K562 (cell line): Measurements from ENCODE around the gene SORCS2. TPM values are rescaled to one million over a fixed set of nuclear protein-coding genes. Genes with fewer than 3 reads are reported as not detected.

Experiments
- ATAC-seq: fragments of 200-7000 bp; cut with Tn5 transposase; 3 replicates; pipeline ENCODE4 v1.9.1; 2020; ENCODE audit warnings: moderate library complexity
- BruUV-seq: library from RNA; stranded (reverse); fragments of 400-500 nt; replicated peaks from 2 replicates; lab custom pipeline; 2021; lab: Mats Ljungman, UMichigan
- CTCF ChIA-PET: fragments of 300-600 bp; formaldehyde crosslinking; extraction: SDS; loops from one replicate; lab custom pipeline; 2021; ENCODE audit warnings: low intra/inter-chr PET ratio; lab: Yijun Ruan, JAX
- POLR2A ChIA-PET: fragments of 300-600, 350-650 bp; sonication (Branson Sonifier 250); formaldehyde crosslinking; extraction: SDS; loops from one replicate; lab custom pipeline; 2021; ENCODE audit warnings: antibody characterized with exemption, inconsistent platforms; lab: Yijun Ruan, JAX
- DNase-seq, 4 experiments: peaks; one replicate each; pipeline versions ENCODE4 v3.0.0 to v3.0.0-alpha.2; 2011 to 2018; ENCODE audit warnings: low spot score in 3 of 4, mixed read lengths in 3 of 4; ENCODE audit errors: extremely low read depth in 1 of 4
- FAIRE-seq: peaks from 2 replicates; lab custom pipeline; 2011; peaks lifted over from hg19 to GRCh38; lab: Jason Lieb, UNC
- H2AFZ ChIP-seq: 2 replicates; pipeline ENCODE4 v1.6.0; 2011; ENCODE audit warnings: low read depth, low read length, control low read depth, inconsistent platforms
- H3K27ac ChIP-seq: fragments of 200-600 bp; 3 replicates; pipeline ENCODE4 v1.8.0; 2011; ENCODE audit warnings: low read depth, mild to moderate bottlenecking, control low read depth, inconsistent platforms, low read length, moderate library complexity, mixed read lengths; ENCODE audit errors: extremely low read depth
- H3K27me3 ChIP-seq, 2 experiments: fragments of 300-600 bp in 1 of 2; 2 replicates in 1 of 2; 3 replicates in 1 of 2; pipeline versions ENCODE4 v1.6.0 to v1.8.0; 2011; ENCODE audit warnings: inconsistent platforms in 2 of 2, low read length in 2 of 2, mild to moderate bottlenecking in 1 of 2, mixed read lengths in 1 of 2, moderate library complexity in 1 of 2; ENCODE audit not compliant: control insufficient read depth in 2 of 2, insufficient read depth in 2 of 2
- H3K36me3 ChIP-seq: fragments of 300-600 bp; 3 replicates; pipeline ENCODE4 v1.8.0; 2011; ENCODE audit warnings: mild to moderate bottlenecking, low read length, inconsistent platforms; ENCODE audit not compliant: control insufficient read depth, insufficient read depth
- H3K4me1 ChIP-seq, 2 experiments: fragments of 200-600 bp in 1 of 2; replicated peaks in 1 of 2; 2 replicates in 1 of 2; 3 replicates in 1 of 2; pipeline versions ENCODE4 v1.5.1 to v1.8.0; 2011; ENCODE audit warnings: inconsistent platforms in 2 of 2, low read length in 2 of 2, mild to moderate bottlenecking in 1 of 2, mixed read lengths in 1 of 2, moderate library complexity in 1 of 2; ENCODE audit not compliant: control insufficient read depth in 2 of 2, insufficient read depth in 2 of 2
- H3K4me2 ChIP-seq: 2 replicates; pipeline ENCODE4 v1.6.1; 2011; ENCODE audit warnings: low read length, control low read depth, inconsistent platforms, mixed read lengths; ENCODE audit not compliant: insufficient read depth
- H3K4me3 ChIP-seq: fragments of 200-600 bp; sonication (generic), shearing (Covaris generic); 2 replicates; pipeline ENCODE4 v1.5.1; 2016; ENCODE audit warnings: control low read depth, inconsistent platforms
- H3K79me2 ChIP-seq: fragments of 200-600 bp; 3 replicates; pipeline ENCODE4 v1.8.0; 2011; ENCODE audit warnings: low read length, inconsistent platforms; ENCODE audit not compliant: control insufficient read depth, insufficient read depth
- H3K9ac ChIP-seq, 2 experiments: 2 replicates each; pipeline versions ENCODE4 v1.6.0 to v1.6.1; 2011; ENCODE audit warnings: low read depth in 2 of 2, low read length in 2 of 2, control low read depth in 1 of 2, inconsistent platforms in 1 of 2, mild to moderate bottlenecking in 1 of 2, mixed read lengths in 1 of 2; ENCODE audit not compliant: insufficient read depth in 1 of 2
- H3K9me1 ChIP-seq: one replicate; pipeline ENCODE4 v1.6.0; 2011; ENCODE audit warnings: inconsistent platforms, mild to moderate bottlenecking, low read length, moderate library complexity; ENCODE audit not compliant: control insufficient read depth, insufficient read depth
- H3K9me3 ChIP-seq: replicated peaks from 2 replicates; pipeline ENCODE4 v1.5.1; 2011; ENCODE audit warnings: low read depth, low read length, inconsistent platforms; ENCODE audit not compliant: control insufficient read depth, insufficient read depth
- H4K20me1 ChIP-seq: replicated peaks from 2 replicates; pipeline ENCODE4 v1.6.1; 2011; ENCODE audit warnings: low read length, inconsistent platforms, mixed read lengths; ENCODE audit not compliant: control insufficient read depth, insufficient read depth
- CREM ChIP-seq: IDR thresholded peaks from 2 replicates; pipeline ENCODE4 v1.6.1; 2014; ENCODE audit warnings: antibody characterized with exemption, low read depth
- CSDE1 ChIP-seq, 2 experiments: fragments of 450-650 bp; IDR thresholded peaks; 2 replicates each; pipeline ENCODE4 v1.6.1; 2016; ENCODE audit warnings: mild to moderate bottlenecking in 1 of 2
- ELF4 ChIP-seq: fragments of 450-650 bp; formaldehyde crosslinking; IDR thresholded peaks from 2 replicates; pipeline ENCODE4 v1.4.0; 2022; ENCODE audit warnings: missing genetic modification characterization
- RBBP5 ChIP-seq: fragments of 200-600 bp; sonication (generic); IDR thresholded peaks from 2 replicates; pipeline ENCODE4 v1.6.1; 2012; ENCODE audit warnings: borderline replicate concordance, mild to moderate bottlenecking, low read length, control low read depth, inconsistent platforms; ENCODE audit not compliant: insufficient read depth, poor library complexity, severe bottlenecking
- RBM39 ChIP-seq: fragments of 200-400 bp; formaldehyde crosslinking; optimal IDR thresholded peaks from 2 replicates; pipeline ENCODE3; 2018; ENCODE audit warnings: low read depth, low read length
- TEAD4 ChIP-seq, 2 experiments: sonication (generic) in 1 of 2; formaldehyde crosslinking in 1 of 2; IDR thresholded peaks; 2 replicates each; pipeline versions ENCODE4 v1.6.1 to v1.8.0; 2012 to 2022; ENCODE audit warnings: borderline replicate concordance in 1 of 2, inconsistent platforms in 1 of 2, low read length in 1 of 2, mild to moderate bottlenecking in 1 of 2, missing genetic modification reagents in 1 of 2
- U2AF1 ChIP-seq: fragments of 200-400 bp; formaldehyde crosslinking; optimal IDR thresholded peaks from 2 replicates; pipeline ENCODE3; 2017; ENCODE audit warnings: mild to moderate bottlenecking, low read depth, low read length, moderate library complexity
- ZFP1 ChIP-seq: fragments of 450-650 bp; formaldehyde crosslinking; IDR thresholded peaks from 2 replicates; pipeline ENCODE4 v1.4.0; 2020; ENCODE audit warnings: mild to moderate bottlenecking, mixed read lengths
- ZKSCAN3 ChIP-seq: fragments of 250-450 bp; sonication (Bioruptor Pico); IDR thresholded peaks from 2 replicates; pipeline ENCODE4 v1.4.0; 2020
- WGBS: fragments of 100-300 bp; shearing (Covaris generic); methylation state at CpG from one replicate; pipeline ENCODE4 v1.1.6; 2016; ENCODE audit warnings: low coverage, mixed read lengths; ENCODE audit not compliant: insufficient coverage; ENCODE audit errors: missing lambda C conversion rate; 5-methylcytosine and 5-hydroxymethylcytosine counted together
- in situ Hi-C: fragments of 300-500 bp; cut with MboI; formaldehyde crosslinking; loops from 4 replicates; pipeline ENCODE4 v1.15.0; 2018; ENCODE audit warnings: inconsistent platforms, mixed read lengths
- intact Hi-C: fragments of 100-400 bp; cut with micrococcal nuclease; formaldehyde crosslinking; loops from 2 replicates; pipeline ENCODE4 v1.14.2; 2022
- polyA plus RNA-seq, 8 experiments: library from polyadenylated mRNA; depleted of rRNA in 4 of 8; stranded (reverse) in 5 of 8; unstranded in 3 of 8; fragments of >200 nt; fragmentation: Nextera tagmentation in 2 of 8; fragmentation: Illumina TruSeq in 1 of 8; extraction: Ambion mirVana in 2 of 8; extraction: Trizol in 1 of 8; gene quantifications; 2 replicates each; pipeline versions ENCODE4 v1.2.1 to v1.2.3, GENCODE V29; 2011 to 2014; ENCODE audit warnings: inconsistent platforms in 1 of 8, missing spikeins in 1 of 8
- total RNA-seq, 7 experiments: library from RNA; depleted of rRNA in 6 of 7; stranded (reverse); fragments of >200 nt in 6 of 7; fragmentation: Illumina TruSeq in 2 of 7; extraction: Trizol in 2 of 7; gene quantifications; 2 replicates each; pipeline versions ENCODE4 v1.2.1 to v1.2.3, GENCODE V29; 2011 to 2021; ENCODE audit warnings: low replicate concordance in 1 of 7
- TF ChIP-seq, protein P1 (sequence below), 2 experiments: fragments of 200-800 bp in 1 of 2; sonication (Bioruptor generic) in 1 of 2; sonication (generic) in 1 of 2; formaldehyde crosslinking in 1 of 2; IDR thresholded peaks in 1 of 2; conservative IDR thresholded peaks in 1 of 2; 2 replicates each; pipeline versions ENCODE4 v1.5.0 to v1.6.1; 2016 to 2020; ENCODE audit warnings: missing compliant biosample characterization in 1 of 2, missing genetic modification characterization in 1 of 2, missing genetic modification reagents in 1 of 2
- TF ChIP-seq, protein P2 (sequence below): IDR thresholded peaks from 2 replicates; pipeline ENCODE4 v1.6.1; 2012; ENCODE audit warnings: low read depth, low read length, improper control_type of control experiment, borderline replicate concordance
- TF ChIP-seq, protein P3 (sequence below): fragments of 250-450 bp; sonication (Bioruptor Pico); IDR thresholded peaks from 2 replicates; pipeline ENCODE4 v1.8.0; 2021; ENCODE audit warnings: borderline replicate concordance, mild to moderate bottlenecking, moderate library complexity; ENCODE audit not compliant: poor library complexity, severe bottlenecking
- TF ChIP-seq, protein P4 (sequence below): fragments of 450-650 bp; IDR thresholded peaks from 2 replicates; pipeline ENCODE4 v1.6.1; 2016

SORCS2 gene
- total and polyA plus RNA-seq, 9 of the 15 experiments (the other 6 are each of a cell fraction or from before 2014, with no cell fraction given) = not detected

- H3K9me1 ChIP-seq = peaks cover 4% of the 10 kb centered on the region
- no peaks in the 10 kb centered on the region for H3K79me2 ChIP-seq
- 1% methylated on average over 11 of the region's 11 CpGs for WGBS
- FAIRE-seq = no peak
- no peak for ATAC-seq
- H3K27ac ChIP-seq = no peak overlapping the region
- no peaks in the 10 kb centered on the region for H3K4me1 ChIP-seq
- BruUV-seq = no TSS peak
- H3K9ac ChIP-seq = no peak overlapping the region
- no peak overlapping the region for H2AFZ ChIP-seq
- intact Hi-C loops = no loop called here
- no peaks in the 10 kb centered on the region for H3K36me3 ChIP-seq
- no peak for DNase-seq
- no peak overlapping the region for H3K4me3 ChIP-seq
- in situ Hi-C loops = no loop called here
- H4K20me1 ChIP-seq = no peaks in the 10 kb centered on the region; the same call in 1 of the 2 replicates
- H3K27me3 ChIP-seq = peaks cover 0 to 6% of the 10 kb centered on the region in 2 experiments; a peak in 1 of 5 replicates
- no peaks in the 10 kb centered on the region; the same call in 1 of the 2 replicates for H3K9me3 ChIP-seq
- ChIA-PET CTCF (no interaction called here), POLR2A (interaction anchor here (1.1 kb wide), 1 partner anchor 13 kb away, joined by 3 read pairs; no protein-coding TSS in a partner anchor)
- no peak overlapping the region for H3K4me2 ChIP-seq
- TF ChIP-seq RBBP5 (no peak), ZFP1 (CRISPR knock-in tag) (no peak), U2AF1 (no peak), CREM (no peak), TEAD4 (IDR thresholded peaks at IDR 0.05; ENCODE audit: low read length) (no peak), TEAD4 (CRISPR knock-in tag; IDR thresholded peaks at IDR 0.05; ENCODE audit: borderline replicate concordance) (no peak), ELF4 (no peak), ZKSCAN3 (CRISPR knock-in tag) (no peak), CSDE1 (IDR thresholded peaks at IDR 0.05) (no peak), RBM39 (no peak)
- TF ChIP-seq, protein P1, sequence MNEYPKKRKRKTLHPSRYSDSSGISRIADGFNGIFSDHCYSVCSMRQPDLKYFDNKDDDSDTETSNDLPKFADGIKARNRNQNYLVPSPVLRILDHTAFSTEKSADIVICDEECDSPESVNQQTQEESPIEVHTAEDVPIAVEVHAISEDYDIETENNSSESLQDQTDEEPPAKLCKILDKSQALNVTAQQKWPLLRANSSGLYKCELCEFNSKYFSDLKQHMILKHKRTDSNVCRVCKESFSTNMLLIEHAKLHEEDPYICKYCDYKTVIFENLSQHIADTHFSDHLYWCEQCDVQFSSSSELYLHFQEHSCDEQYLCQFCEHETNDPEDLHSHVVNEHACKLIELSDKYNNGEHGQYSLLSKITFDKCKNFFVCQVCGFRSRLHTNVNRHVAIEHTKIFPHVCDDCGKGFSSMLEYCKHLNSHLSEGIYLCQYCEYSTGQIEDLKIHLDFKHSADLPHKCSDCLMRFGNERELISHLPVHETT (CRISPR knock-in tag; conservative IDR thresholded peaks at IDR 0.05 in 1 of 2, IDR thresholded peaks at IDR 0.05 in 1 of 2) = no peak
- TF ChIP-seq, protein P2, sequence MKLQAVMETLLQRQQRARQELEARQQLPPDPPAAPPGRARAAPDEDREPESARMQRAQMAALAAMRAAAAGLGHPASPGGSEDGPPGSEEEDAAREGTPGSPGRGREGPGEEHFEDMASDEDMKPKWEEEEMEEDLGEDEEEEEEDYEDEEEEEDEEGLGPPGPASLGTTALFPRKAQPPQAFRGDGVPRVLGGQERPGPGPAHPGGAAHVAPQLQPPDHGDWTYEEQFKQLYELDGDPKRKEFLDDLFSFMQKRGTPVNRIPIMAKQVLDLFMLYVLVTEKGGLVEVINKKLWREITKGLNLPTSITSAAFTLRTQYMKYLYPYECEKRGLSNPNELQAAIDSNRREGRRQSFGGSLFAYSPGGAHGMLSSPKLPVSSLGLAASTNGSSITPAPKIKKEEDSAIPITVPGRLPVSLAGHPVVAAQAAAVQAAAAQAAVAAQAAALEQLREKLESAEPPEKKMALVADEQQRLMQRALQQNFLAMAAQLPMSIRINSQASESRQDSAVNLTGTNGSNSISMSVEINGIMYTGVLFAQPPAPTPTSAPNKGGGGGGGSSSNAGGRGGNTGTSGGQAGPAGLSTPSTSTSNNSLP = no peak
- TF ChIP-seq, protein P3, sequence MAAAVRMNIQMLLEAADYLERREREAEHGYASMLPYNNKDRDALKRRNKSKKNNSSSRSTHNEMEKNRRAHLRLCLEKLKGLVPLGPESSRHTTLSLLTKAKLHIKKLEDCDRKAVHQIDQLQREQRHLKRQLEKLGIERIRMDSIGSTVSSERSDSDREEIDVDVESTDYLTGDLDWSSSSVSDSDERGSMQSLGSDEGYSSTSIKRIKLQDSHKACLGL (CRISPR knock-in tag) = no peak
- TF ChIP-seq, protein P4, sequence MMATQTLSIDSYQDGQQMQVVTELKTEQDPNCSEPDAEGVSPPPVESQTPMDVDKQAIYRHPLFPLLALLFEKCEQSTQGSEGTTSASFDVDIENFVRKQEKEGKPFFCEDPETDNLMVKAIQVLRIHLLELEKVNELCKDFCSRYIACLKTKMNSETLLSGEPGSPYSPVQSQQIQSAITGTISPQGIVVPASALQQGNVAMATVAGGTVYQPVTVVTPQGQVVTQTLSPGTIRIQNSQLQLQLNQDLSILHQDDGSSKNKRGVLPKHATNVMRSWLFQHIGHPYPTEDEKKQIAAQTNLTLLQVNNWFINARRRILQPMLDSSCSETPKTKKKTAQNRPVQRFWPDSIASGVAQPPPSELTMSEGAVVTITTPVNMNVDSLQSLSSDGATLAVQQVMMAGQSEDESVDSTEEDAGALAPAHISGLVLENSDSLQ = no peak
Observed at GRCh38 chr4:7358100-7358735, 165.9 kb downstream of the SORCS2 start.
